H1 (cell line): ENCODE measurements around the gene MEGF11. TPM values are rescaled to one million over a fixed set of nuclear protein-coding genes. Genes with fewer than 3 reads are reported as not detected.

ENCODE experiments used
- CHD7 ChIP-seq: fragments of 300-600 bp; sonication (generic); IDR thresholded peaks from 2 replicates; pipeline ENCODE4 v1.7.1; 2012; ENCODE audit warnings: low read length, moderate library complexity, mild to moderate bottlenecking, inconsistent platforms; ENCODE audit not compliant: insufficient replicate concordance
- polyA plus RNA-seq, 7 experiments: library from polyadenylated mRNA; depleted of rRNA in 3 of 7; stranded (reverse) in 5 of 7; unstranded in 2 of 7; fragments of >200 nt in 5 of 7; fragments of 200-250 nt in 2 of 7; gene quantifications; 1 replicate in 5 of 7; 2 replicates in 1 of 7; 4 replicates in 1 of 7; pipeline versions ENCODE4 v1.2.1 to v1.2.3, GENCODE V29; 2011 to 2013; ENCODE audit warnings: missing spikeins in 2 of 7, mixed read lengths in 2 of 7
- total RNA-seq: library from RNA; stranded (reverse); fragmentation: NEBNext Ultra II Directional; extraction: Animal tissue kit (Norgen Biotek cat#: 25700); gene quantifications from 2 replicates; pipeline ENCODE4 v1.2.1, GENCODE V29; 2021

Gene MEGF11
- total and polyA plus RNA-seq, 2 of the 8 experiments (the other 6 are each of a cell fraction or from before 2014, with no cell fraction given) = 4.4 to 4.8 TPM

- peak; percentile 80 for TF ChIP-seq CHD7
Observed at GRCh38 chr15:66292571-66293418, 39.2 kb upstream of the MEGF11 start (continued).
